Adrenal gland (tissue), 5 donors: Measurements from ENCODE around the gene ZNF469.

Source experiments
- CTCF ChIP-seq, 6 experiments: fragments of 450-650 bp in 4 of 6; fragments of 200-600 bp in 2 of 6; sonication (generic) in 1 of 6; IDR thresholded peaks; 1 replicate in 5 of 6; 2 replicates in 1 of 6; pipeline versions ENCODE4 v1.5.1 to v1.8.0; 2016 to 2021; ENCODE audit warnings: antibody characterized with exemption in 6 of 6, mild to moderate bottlenecking in 2 of 6, moderate library complexity in 1 of 6
- POLR2A ChIP-seq, 2 donors: fragments of 450-650 bp; IDR thresholded peaks; one replicate each; pipeline ENCODE4 v1.6.1; 2017; ENCODE audit warnings: antibody characterized with exemption in 2 of 2, mild to moderate bottlenecking in 2 of 2, moderate library complexity in 1 of 2
- donor health status: DM: no; HTN: no; CAD: no.

- TF ChIP-seq CTCF (IDR thresholded peaks at IDR 0.05) = no peak
- no peak for TF ChIP-seq POLR2A (IDR thresholded peaks at IDR 0.05)
These were observed 10.8 kb downstream of the ZNF469 start for GRCh38 chr16:88393571-88393970.
